ENCODE results near the gene HAUS5. TPM values are rescaled to one million over a fixed set of nuclear protein-coding genes. Genes with fewer than 3 reads are reported as not detected.
A peak's percentile ranks its signal among the peaks of the same experiment; 100 is the strongest.
"Not testable (repeated sequence)": the region's sequence is repeated elsewhere in the genome, so short reads cannot be mapped to it uniquely, and the experiment has no call there.

The HAUS5 gene
- total RNA-seq, 1 donor from 2014 or later: 10.8 TPM

DNA sequence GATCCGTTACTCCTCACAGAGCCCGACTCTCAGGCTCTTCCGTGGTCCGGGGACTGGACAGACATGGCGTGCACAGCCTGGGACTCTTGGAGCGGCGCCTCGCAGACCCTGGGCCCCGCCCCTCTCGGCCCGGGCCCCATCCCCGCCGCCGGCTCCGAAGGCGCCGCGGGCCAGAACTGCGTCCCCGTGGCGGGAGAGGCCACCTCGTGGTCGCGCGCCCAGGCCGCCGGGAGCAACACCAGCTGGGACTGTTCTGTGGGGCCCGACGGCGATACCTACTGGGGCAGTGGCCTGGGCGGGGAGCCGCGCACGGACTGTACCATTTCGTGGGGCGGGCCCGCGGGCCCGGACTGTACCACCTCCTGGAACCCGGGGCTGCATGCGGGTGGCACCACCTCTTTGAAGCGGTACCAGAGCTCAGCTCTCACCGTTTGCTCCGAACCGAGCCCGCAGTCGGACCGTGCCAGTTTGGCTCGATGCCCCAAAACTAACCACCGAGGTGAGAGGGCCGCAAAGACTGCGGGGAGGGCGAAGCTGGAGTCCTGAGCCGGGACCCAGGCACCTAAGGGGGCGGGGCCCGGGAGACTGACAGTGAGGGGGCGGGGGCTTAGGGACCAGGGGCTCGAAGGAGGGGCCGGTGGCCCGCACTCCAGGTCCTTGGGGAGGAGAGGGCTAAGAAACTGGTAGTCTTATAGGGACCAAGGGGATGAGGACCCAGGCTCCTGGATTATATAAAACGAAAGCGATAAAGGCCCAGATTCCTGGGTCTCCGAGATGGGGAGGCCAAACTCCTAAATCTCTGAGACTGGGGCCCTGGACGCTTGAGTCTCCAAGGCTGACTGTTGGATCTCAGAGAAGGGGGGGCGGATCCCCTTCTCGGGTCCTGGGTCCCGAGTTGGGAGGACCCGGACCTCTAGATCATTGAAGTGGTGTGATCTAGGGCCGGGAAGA, 31.0 kb downstream of the HAUS5 start:
- DNase-seq: peak; percentile 92

- peak; percentile 98 for DNase-seq
Measured at GRCh38 chr19:35644206-35644986, 31.9 kb downstream of the HAUS5 start.

DNA sequence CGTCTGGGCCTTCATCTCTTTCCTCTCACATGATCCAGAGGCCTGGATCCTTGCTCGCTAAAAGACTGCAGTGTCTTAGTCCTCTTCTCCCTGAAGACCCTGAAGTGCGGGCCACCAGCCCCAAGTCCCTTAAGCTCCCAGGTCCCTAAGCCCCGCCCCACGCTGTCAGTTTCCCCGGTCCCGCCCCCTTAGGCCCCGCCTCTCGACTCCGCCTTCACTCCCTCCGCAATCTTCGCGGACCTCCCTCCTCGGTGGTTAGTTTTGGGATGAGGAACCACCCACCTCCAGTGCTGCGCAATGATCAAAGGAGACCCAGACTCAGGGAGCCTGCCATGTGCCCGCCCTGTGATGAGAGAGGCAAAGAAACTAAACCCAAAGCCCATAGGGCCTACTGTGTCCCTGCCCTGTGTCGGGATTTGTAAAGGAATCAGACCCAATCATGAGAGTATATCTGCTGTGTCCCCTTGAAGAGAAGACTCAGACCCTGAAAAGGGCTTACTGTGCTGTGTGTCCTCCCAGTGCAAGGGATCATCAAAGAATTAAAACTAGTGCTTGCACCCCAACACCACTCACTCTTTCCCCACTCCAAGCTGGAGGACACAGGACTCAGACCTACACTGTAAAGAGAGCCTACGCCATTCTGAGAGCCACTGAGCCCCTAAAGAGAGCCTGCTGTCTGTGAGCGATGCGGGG, 32.6 kb downstream of the HAUS5 start:
- DNase-seq: peak; percentile 80

- no peak for DNase-seq
Measured at GRCh38 chr19:35645680-35646511, 33.4 kb downstream of the HAUS5 start.

GRCh38 chr19:35648017-35648961, 35.8 kb downstream of the HAUS5 start, which contains the start of gene COX6B1:
COX6B1 (plus strand) TSS chr19:35648323; CDS start chr19:35651244, 2,921 bp downstream.
- DNase-seq: peak; percentile 98

GRCh38 chr19:35650581-35650980, 38.0 kb downstream of the HAUS5 start:
- no peak for DNase-seq

DNA sequence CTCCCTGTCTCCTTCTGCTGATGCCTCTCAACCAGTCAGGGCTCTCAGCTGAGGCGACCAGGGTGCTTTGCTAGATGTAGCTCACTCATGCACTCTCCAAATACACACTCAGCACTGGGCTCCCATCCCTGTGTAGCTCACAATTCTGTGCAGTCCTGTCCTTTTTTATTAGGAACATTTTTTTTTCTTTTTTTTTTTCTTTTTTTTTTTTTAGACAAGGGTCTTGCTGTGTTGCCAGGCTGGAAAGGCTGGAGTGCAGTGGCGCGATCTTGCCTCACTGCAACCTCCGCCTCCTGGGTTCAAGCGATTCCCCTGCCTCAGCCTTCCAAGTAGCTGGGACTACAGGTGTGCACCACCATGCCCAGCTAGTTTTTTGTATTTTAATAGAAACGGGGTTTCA, 42.3 kb downstream of the HAUS5 start:
- DNase-seq: not testable (repeated sequence)

DNA sequence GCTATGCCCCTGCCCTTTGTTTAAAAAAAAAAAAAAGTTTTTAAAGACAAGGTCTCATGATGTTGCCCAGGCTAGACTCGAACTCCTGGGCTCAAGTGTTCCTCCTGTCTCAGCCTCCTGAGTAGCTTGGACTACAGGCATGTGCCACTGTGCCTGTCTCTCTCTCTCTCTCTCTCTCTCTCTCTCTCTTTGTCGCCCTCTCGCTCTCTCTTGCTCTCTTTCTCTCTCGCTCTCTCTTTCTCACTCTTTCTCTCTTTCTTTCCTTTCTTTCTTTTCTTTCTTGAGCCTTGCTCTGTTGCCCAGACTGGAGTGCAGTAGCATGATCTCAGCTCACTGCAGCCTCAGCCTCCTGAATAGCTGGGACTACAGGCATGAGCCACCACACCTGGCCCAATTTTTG, 43.1 kb downstream of the HAUS5 start:
- DNase-seq: no peak

DNA sequence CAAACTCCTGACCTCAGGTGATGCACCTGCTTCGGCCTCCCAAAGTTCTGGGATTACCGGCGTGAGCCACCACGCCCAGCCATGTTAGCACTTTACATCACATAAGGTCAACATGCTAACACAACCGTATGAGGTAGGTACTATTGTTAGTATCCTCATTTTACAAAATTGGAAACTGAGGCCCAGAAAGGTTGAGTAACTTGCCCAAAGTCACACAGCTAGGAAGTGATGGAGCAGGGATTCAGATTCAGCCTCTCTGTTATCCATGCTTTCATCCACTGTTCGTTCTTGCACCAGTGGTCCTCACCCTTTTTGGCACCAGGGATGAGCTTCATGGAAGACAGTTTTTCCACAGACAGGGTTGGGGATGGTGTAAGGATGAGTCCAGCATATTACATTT, 44.2 kb downstream of the HAUS5 start:
- DNase-seq: no peak

GRCh38 chr19:35657904-35658700, 45.6 kb downstream of the HAUS5 start:
- DNase-seq: no peak

GRCh38 chr19:35661995-35662340, 49.4 kb downstream of the HAUS5 start:
- DNase-seq: no peak

GRCh38 chr19:35663981-35664380, 51.4 kb downstream of the HAUS5 start:
- DNase-seq: no peak

GRCh38 chr19:35665157-35665556, 52.6 kb downstream of the HAUS5 start:
- DNase-seq: no peak

DNA sequence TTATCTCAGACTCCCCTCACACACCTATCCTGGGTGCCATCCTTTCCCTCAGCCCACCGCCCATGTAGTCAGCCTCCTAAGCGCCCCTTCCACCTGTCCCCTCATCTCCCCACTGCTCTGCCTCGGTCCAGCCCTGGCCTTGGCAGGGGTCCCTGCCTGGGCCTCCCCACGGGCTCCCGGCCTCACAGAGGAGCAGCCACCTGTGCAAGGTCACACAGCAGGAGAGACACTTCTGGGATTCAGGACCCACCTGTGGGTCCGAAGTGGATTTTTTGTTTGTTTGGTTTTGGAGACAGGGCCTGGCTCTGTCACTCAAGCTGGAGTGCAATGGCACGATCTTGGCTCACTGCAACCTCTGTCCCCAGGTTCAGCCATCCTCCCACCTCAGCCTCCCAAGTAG, 53.1 kb downstream of the HAUS5 start:
- no peak for DNase-seq

- no peak for DNase-seq
Measured at GRCh38 chr19:35666251-35666913, 53.8 kb downstream of the HAUS5 start, which contains the start of gene UPK1A. UPK1A (plus strand) TSS chr19:35666517; CDS start chr19:35666813, 296 bp downstream.

- DNase-seq: no peak
Measured at GRCh38 chr19:35669566-35669965, 57.0 kb downstream of the HAUS5 start.

DNA sequence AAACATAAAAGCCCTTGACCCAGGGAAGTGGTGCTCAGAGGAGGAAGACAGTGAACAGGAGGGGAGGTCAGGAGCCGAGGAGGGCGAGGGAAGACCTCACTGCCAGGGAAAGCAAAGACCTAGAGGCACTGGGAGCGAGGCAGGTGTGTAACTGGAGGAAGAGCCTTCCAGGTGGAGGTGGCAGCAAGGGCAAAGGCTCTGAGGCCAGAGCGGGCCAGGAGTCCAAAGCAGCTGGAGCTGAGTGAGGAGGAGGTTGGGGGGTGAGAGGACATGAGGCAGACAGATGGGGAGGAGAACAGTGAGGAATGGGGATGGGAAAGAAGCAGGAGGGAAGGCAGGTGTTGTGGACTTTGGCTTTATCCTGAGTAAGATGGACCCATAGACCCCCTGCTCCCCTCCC, 57.4 kb downstream of the HAUS5 start:
- no peak for DNase-seq

GRCh38 chr19:35670686-35671085, 58.2 kb downstream of the HAUS5 start:
- DNase-seq: no peak

DNA sequence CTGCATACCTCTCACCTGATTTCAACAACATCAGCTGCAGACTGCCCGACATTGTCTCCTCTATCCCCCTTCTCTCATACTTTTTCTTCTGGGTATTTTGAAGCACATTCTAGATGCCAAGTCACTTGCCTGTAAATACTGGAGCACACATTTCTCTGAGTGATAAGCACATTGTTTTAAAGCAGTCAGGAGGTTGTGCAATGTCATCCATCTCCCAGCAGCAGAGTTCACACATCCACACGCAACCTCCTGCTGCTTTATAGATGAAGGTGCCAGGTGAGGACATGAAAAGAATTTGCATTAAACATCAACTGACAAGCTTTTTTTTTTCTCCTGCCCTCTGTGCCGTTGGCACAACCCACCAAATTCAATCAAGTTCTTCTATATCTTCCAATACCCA, 59.3 kb downstream of the HAUS5 start:
- no peak for DNase-seq
